Tibial artery (tissue), 4 donors: Measurements from ENCODE around the gene PDCD10.

ENCODE experiments used
- DNase-seq, 2 donors: peaks; one replicate each; pipeline ENCODE4 v3.0.0-alpha.2; 2019
- H3K27ac ChIP-seq, 2 donors: fragments of 200-600 bp; sonication (generic) in 1 of 2; 1 replicate in 1 of 2; 2 replicates in 1 of 2; pipeline ENCODE4 v1.5.1; 2018 to 2019; ENCODE audit warnings: mild to moderate bottlenecking in 1 of 2
- H3K27me3 ChIP-seq, 2 donors: fragments of 200-600 bp; sonication (generic) in 1 of 2; one replicate each; pipeline versions ENCODE4 v1.5.1 to v1.6.0; 2016 to 2019
- H3K36me3 ChIP-seq, 3 donors: fragments of 200-600 bp; sonication (generic) in 2 of 3; one replicate each; pipeline ENCODE4 v1.5.1; 2016 to 2019; ENCODE audit warnings: mild to moderate bottlenecking in 2 of 3
- H3K4me1 ChIP-seq, 4 donors: fragments of 200-600 bp; sonication (generic) in 2 of 4; 1 replicate in 3 of 4; 2 replicates in 1 of 4; pipeline ENCODE4 v1.5.1; 2016 to 2019
- H3K4me3 ChIP-seq, 2 donors: fragments of 200-600 bp; sonication (generic) in 1 of 2; 1 replicate in 1 of 2; 2 replicates in 1 of 2; pipeline ENCODE4 v1.5.1; 2018 to 2019; ENCODE audit warnings: mild to moderate bottlenecking in 2 of 2
- H3K9me3 ChIP-seq, 3 donors: fragments of 200-600 bp; sonication (generic) in 1 of 3; one replicate each; pipeline ENCODE4 v1.5.1; 2016 to 2019
- intact Hi-C: fragments of 100-400 bp; cut with DNase I; formaldehyde crosslinking; loops from one replicate; pipeline ENCODE4 v1.15.0; 2023; ENCODE audit warnings: low total_unique reads
- TF ChIP-seq, protein P1 (sequence below), 2 experiments: fragments of 200-600 bp in 1 of 2; fragments of 450-650 bp in 1 of 2; IDR thresholded peaks; one replicate each; pipeline ENCODE4 v1.5.1; 2017 to 2019; ENCODE audit warnings: antibody characterized with exemption in 2 of 2, mild to moderate bottlenecking in 1 of 2, moderate library complexity in 1 of 2

PDCD10 gene

DNA sequence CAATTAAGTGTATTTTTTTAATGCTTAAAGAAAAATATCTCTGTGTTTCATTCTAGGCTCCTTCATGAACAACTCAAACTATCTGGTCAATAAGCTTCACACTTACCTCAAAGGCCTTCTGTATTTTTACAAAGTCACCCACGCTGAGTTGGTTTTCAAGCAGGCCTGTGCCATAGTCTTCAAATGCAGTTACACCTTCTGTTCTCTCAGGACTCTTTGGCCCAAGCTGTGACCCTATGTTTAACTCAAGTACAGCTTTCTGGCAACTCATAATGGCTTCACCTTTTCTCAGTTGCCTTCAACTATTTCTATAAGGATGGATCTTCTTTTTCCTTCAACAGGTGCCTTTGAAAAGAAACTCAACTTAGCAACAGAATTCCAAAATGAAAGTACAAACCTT lies 81.5 kb downstream of the PDCD10 start:
- Histone ChIP-seq H3K27me3 (no peaks in the 10 kb centered on the region), H3K4me3 (no peak overlapping the region), H3K9me3 (no peaks in the 10 kb centered on the region), H3K4me1 (peaks cover 0 to 8% (median 0%) of the 10 kb centered on the region in 4 donors), H3K27ac (no peak overlapping the region), H3K36me3 (no peaks in the 10 kb centered on the region)
- DNase-seq = no peak
- intact Hi-C loops = no loop called here
- TF ChIP-seq, protein P1, sequence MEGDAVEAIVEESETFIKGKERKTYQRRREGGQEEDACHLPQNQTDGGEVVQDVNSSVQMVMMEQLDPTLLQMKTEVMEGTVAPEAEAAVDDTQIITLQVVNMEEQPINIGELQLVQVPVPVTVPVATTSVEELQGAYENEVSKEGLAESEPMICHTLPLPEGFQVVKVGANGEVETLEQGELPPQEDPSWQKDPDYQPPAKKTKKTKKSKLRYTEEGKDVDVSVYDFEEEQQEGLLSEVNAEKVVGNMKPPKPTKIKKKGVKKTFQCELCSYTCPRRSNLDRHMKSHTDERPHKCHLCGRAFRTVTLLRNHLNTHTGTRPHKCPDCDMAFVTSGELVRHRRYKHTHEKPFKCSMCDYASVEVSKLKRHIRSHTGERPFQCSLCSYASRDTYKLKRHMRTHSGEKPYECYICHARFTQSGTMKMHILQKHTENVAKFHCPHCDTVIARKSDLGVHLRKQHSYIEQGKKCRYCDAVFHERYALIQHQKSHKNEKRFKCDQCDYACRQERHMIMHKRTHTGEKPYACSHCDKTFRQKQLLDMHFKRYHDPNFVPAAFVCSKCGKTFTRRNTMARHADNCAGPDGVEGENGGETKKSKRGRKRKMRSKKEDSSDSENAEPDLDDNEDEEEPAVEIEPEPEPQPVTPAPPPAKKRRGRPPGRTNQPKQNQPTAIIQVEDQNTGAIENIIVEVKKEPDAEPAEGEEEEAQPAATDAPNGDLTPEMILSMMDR (IDR thresholded peaks at IDR 0.05) = no peak

DNA sequence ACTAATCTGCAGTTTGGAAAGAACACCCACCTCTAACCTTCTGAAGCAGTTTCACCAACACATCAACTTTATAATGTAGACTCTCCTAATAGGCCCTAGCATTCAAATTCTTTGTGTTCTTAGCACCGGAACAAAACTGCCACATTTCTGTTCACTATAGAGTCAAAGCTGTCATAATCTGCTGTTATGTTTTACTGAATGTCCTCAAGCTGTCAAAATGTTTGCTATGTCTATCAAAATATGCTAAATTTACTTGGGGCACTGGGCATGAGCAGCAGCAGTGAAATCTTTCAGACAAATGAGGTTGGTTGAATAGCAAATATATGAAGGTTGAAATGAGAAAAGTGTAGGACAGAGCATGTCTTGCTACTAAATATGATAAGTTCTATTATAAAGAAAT lies 82.9 kb downstream of the PDCD10 start:
- DNase-seq = no peak
- no peak overlapping the region for H3K4me3 ChIP-seq
- no peaks in the 10 kb centered on the region for H3K27me3 ChIP-seq
- intact Hi-C loops = no loop called here
- no peaks in the 10 kb centered on the region for H3K9me3 ChIP-seq
- H3K36me3 ChIP-seq = no peaks in the 10 kb centered on the region
- H3K27ac ChIP-seq = no peak overlapping the region
- TF ChIP-seq, protein P1 (IDR thresholded peaks at IDR 0.05) = no peak
- H3K4me1 ChIP-seq = peaks cover 0 to 8% (median 0%) of the 10 kb centered on the region in 4 donors

DNA sequence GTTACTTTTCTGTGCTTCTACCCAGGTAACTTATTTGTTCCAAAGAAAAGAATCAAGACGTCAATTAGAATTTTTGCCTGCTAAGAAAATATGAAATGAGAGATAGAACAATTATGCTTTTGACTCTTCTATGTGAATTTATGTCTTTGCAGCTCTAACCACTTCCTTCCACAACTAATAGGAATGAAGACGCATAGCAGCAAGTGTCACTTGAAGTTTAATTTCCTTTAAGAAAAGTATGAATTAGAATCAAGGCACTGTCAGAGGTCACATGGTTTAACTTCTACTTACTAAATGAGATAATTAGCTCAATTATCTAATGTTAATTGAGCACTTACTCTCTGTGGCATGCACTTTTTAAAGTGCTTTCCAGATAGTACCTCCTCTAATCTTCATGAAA lies 84.2 kb downstream of the PDCD10 start:
- intact Hi-C loops = no loop called here
- Histone ChIP-seq H3K4me3 (no peak overlapping the region), H3K9me3 (no peaks in the 10 kb centered on the region), H3K27me3 (no peaks in the 10 kb centered on the region), H3K36me3 (no peaks in the 10 kb centered on the region), H3K4me1 (peaks cover 0 to 8% (median 0%) of the 10 kb centered on the region in 4 donors), H3K27ac (no peak overlapping the region)
- no peak for DNase-seq
- TF ChIP-seq, protein P1 (IDR thresholded peaks at IDR 0.05) = no peak

DNA sequence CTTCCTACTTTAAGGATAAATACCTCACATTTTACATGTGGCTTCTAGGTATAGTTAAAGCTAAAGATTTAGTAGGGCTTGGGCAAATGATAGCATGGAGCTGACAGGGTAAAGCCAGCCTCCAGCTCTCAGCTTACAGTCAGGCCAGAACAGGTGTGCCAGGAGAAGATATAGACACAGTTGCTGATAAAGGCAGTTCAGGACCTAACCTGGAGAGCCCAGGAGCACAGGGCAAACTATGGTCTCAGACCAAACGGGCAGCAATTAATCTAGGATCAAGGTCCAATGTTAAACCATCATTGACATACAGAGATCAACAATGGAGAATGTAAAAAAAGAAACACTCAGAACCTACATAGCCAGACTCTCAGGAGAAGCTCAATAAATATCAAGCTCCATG lies 84.9 kb downstream of the PDCD10 start:
- no peak overlapping the region for H3K4me3 ChIP-seq
- H3K36me3 ChIP-seq = no peaks in the 10 kb centered on the region
- TF ChIP-seq, protein P1 (IDR thresholded peaks at IDR 0.05) = no peak
- intact Hi-C loops = no loop called here
- no peak for DNase-seq
- H3K4me1 ChIP-seq = peaks cover 0 to 8% (median 0%) of the 10 kb centered on the region in 4 donors
- no peaks in the 10 kb centered on the region for H3K27me3 ChIP-seq
- peaks cover 0 to under 1% (median 0%) of the 10 kb centered on the region in 3 donors for H3K9me3 ChIP-seq
- no peak overlapping the region for H3K27ac ChIP-seq

- Histone ChIP-seq H3K36me3 (no peaks in the 10 kb centered on the region), H3K9me3 (peaks cover 0 to 4% (median 0%) of the 10 kb centered on the region in 3 donors), H3K4me1 (no peaks in the 10 kb centered on the region), H3K27ac (no peak overlapping the region), H3K27me3 (no peaks in the 10 kb centered on the region), H3K4me3 (no peak overlapping the region)
- TF ChIP-seq, protein P1 (IDR thresholded peaks at IDR 0.05) = no peak
- intact Hi-C loops = no loop called here
- no peak for DNase-seq
Measured at GRCh38 chr3:167644611-167645010, 90.1 kb downstream of the PDCD10 start.
